Endothelial cell of umbilical vein (primary cell): ENCODE data around the gene PLXDC2. TPM values are rescaled to one million over a fixed set of nuclear protein-coding genes. Genes with fewer than 3 reads are reported as not detected.

Experiments used
- BruUV-seq: library from RNA; stranded (reverse); fragments of 400-500 nt; replicated peaks from 2 replicates; lab custom pipeline; 2021; lab: Mats Ljungman, UMichigan
- CTCF ChIA-PET: fragments of 300-600, 350-600 bp; sonication (Branson Sonifier 250); formaldehyde crosslinking; loops from one replicate; lab custom pipeline; 2021; ENCODE audit warnings: antibody characterized with exemption, inconsistent platforms; lab: Charles Lee
- POLR2A ChIA-PET: fragments of 300-600, 350-600 bp; sonication (Branson Sonifier 250); formaldehyde crosslinking; loops from one replicate; lab custom pipeline; 2021; ENCODE audit warnings: antibody characterized with exemption, inconsistent platforms; lab: Charles Lee
- DNase-seq: peaks from one replicate; pipeline ENCODE4 v3.0.0-alpha.2; 2011; ENCODE audit warnings: low read depth, low spot score
- FAIRE-seq: peaks from 2 replicates; lab custom pipeline; 2011; peaks lifted over from hg19 to GRCh38; lab: Jason Lieb, UNC
- H2AFZ ChIP-seq: 2 replicates; pipeline ENCODE4 v1.6.0; 2012; ENCODE audit warnings: low read depth, low read length, control low read depth, inconsistent platforms
- H3K27ac ChIP-seq: 2 replicates; pipeline ENCODE4 v1.5.1; 2011; ENCODE audit warnings: low read depth, mild to moderate bottlenecking, control low read depth, low read length, moderate library complexity; ENCODE audit not compliant: insufficient read depth
- H3K27me3 ChIP-seq, 2 experiments: 2 replicates each; pipeline versions ENCODE4 v1.6.0 to v1.6.1; 2011; ENCODE audit warnings: low read length in 2 of 2, mixed read lengths in 1 of 2; ENCODE audit not compliant: control insufficient read depth in 2 of 2, insufficient read depth in 2 of 2
- H3K36me3 ChIP-seq, 2 experiments: 2 replicates in 1 of 2; 3 replicates in 1 of 2; pipeline ENCODE4 v1.5.1; 2011; ENCODE audit warnings: low read length in 2 of 2, mild to moderate bottlenecking in 1 of 2, moderate library complexity in 1 of 2; ENCODE audit not compliant: control insufficient read depth in 2 of 2, insufficient read depth in 2 of 2; ENCODE audit errors: extremely low read depth in 1 of 2
- H3K4me1 ChIP-seq: 3 replicates; pipeline ENCODE4 v1.5.1; 2011; ENCODE audit warnings: mild to moderate bottlenecking, low read length; ENCODE audit not compliant: control insufficient read depth, insufficient read depth; ENCODE audit errors: extremely low read depth
- H3K4me2 ChIP-seq: 2 replicates; pipeline ENCODE4 v1.6.1; 2011; ENCODE audit warnings: low read length, control low read depth, mixed read lengths; ENCODE audit not compliant: insufficient read depth
- H3K4me3 ChIP-seq, 3 experiments: fragments of 200-600 bp in 1 of 3; sonication (generic), shearing (Covaris generic) in 1 of 3; replicated peaks in 1 of 3; 2 replicates each; pipeline ENCODE4 v1.5.1; 2011 to 2016; ENCODE audit warnings: control low read depth in 3 of 3, low read length in 3 of 3, mild to moderate bottlenecking in 2 of 3, inconsistent platforms in 1 of 3, low read depth in 1 of 3, moderate library complexity in 1 of 3; ENCODE audit not compliant: insufficient read depth in 1 of 3
- H3K79me2 ChIP-seq: 2 replicates; pipeline ENCODE4 v1.6.0; 2012; ENCODE audit warnings: low read length, inconsistent platforms; ENCODE audit not compliant: control insufficient read depth, insufficient read depth
- H3K9ac ChIP-seq: replicated peaks from 2 replicates; pipeline ENCODE3; 2011; ENCODE audit warnings: low read length, control low read depth; ENCODE audit not compliant: insufficient read depth; ENCODE audit errors: extremely low read depth
- H3K9me1 ChIP-seq: replicated peaks from 3 replicates; pipeline ENCODE4 v1.6.0; 2011; ENCODE audit warnings: mild to moderate bottlenecking, low read length; ENCODE audit not compliant: control insufficient read depth, insufficient read depth; ENCODE audit errors: extremely low read depth
- H3K9me3 ChIP-seq: replicated peaks from 2 replicates; pipeline ENCODE4 v1.5.1; 2012; ENCODE audit warnings: low read length, inconsistent platforms; ENCODE audit not compliant: control insufficient read depth, insufficient read depth
- H4K20me1 ChIP-seq: replicated peaks from 2 replicates; pipeline ENCODE3; 2011; ENCODE audit warnings: mild to moderate bottlenecking, low read length; ENCODE audit not compliant: control insufficient read depth, insufficient read depth; ENCODE audit errors: extremely low read depth
- EZH2 ChIP-seq: IDR thresholded peaks from 2 replicates; pipeline ENCODE4 v1.6.1; 2012; ENCODE audit warnings: borderline replicate concordance, low read depth, mild to moderate bottlenecking, moderate library complexity, low read length, inconsistent platforms; ENCODE audit not compliant: severe bottlenecking
- FOS ChIP-seq: IDR thresholded peaks from 2 replicates; pipeline ENCODE4 v1.6.1; 2011; ENCODE audit warnings: mild to moderate bottlenecking, low read length, moderate library complexity, borderline replicate concordance; ENCODE audit not compliant: insufficient read depth
- GATA2 ChIP-seq: IDR thresholded peaks from 2 replicates; pipeline ENCODE4 v1.7.0; 2011; ENCODE audit warnings: low read depth, mild to moderate bottlenecking, moderate library complexity, mixed read lengths, low read length; ENCODE audit not compliant: insufficient read length, insufficient read depth
- JUN ChIP-seq: IDR thresholded peaks from 2 replicates; pipeline ENCODE4 v1.6.1; 2011; ENCODE audit warnings: borderline replicate concordance, low read depth; ENCODE audit not compliant: insufficient read length, insufficient read depth
- MYC ChIP-seq: IDR thresholded peaks from one replicate; pipeline ENCODE4 v1.6.1; 2011; ENCODE audit warnings: mild to moderate bottlenecking, low read depth, low read length
- POLR2A ChIP-seq: IDR thresholded peaks from 2 replicates; pipeline ENCODE4 v1.6.1; 2012; ENCODE audit warnings: low read depth, mild to moderate bottlenecking, control low read depth, low read length
- POLR2AphosphoS5 ChIP-seq: IDR thresholded peaks from 2 replicates; pipeline ENCODE4 v1.6.1; 2012; ENCODE audit warnings: low read depth, mild to moderate bottlenecking, control low read depth, low read length, moderate library complexity; ENCODE audit not compliant: insufficient read depth
- dilution Hi-C: fragments of 300-500 bp; cut with MboI; formaldehyde crosslinking; loops from one replicate; pipeline ENCODE4 v1.15.0; 2019; ENCODE audit warnings: low sequenced_read_pairs; ENCODE audit not compliant: extremely low pct_ligation_motif_present
- intact Hi-C: fragments of 100-400 bp; cut with micrococcal nuclease; formaldehyde crosslinking; loops from one replicate; pipeline ENCODE4 v1.10.0; 2022
- polyA plus RNA-seq, 4 experiments: library from polyadenylated mRNA; depleted of rRNA in 3 of 4; stranded (reverse) in 3 of 4; unstranded in 1 of 4; fragments of >200 nt; gene quantifications; 2 replicates each; pipeline versions ENCODE4 v1.2.1 to v1.2.3, GENCODE V29; 2011 to 2012; ENCODE audit warnings: missing spikeins in 1 of 4
- total RNA-seq: library from RNA; stranded (reverse); gene quantifications from 2 replicates; pipeline ENCODE4 v1.2.3, GENCODE V29; 2021
- TF ChIP-seq, protein P1 (sequence below): IDR thresholded peaks from 2 replicates; pipeline ENCODE4 v1.6.1; 2011; ENCODE audit not compliant: insufficient read depth, insufficient read length
- TF ChIP-seq, protein P2 (sequence below), 2 donors: IDR thresholded peaks; 1 replicate in 1 of 2; 2 replicates in 1 of 2; pipeline ENCODE4 v1.5.1; 2011; ENCODE audit warnings: low read length in 2 of 2, mild to moderate bottlenecking in 2 of 2, moderate library complexity in 2 of 2, control low read depth in 1 of 2, inconsistent platforms in 1 of 2, low read depth in 1 of 2; ENCODE audit not compliant: insufficient read depth in 1 of 2; ENCODE audit errors: extremely low read depth in 1 of 2

The PLXDC2 gene
- total and polyA plus RNA-seq, 2 donors (not counting 3 experiments of a cell fraction or from before 2014, with no cell fraction given) = 0.32 to 1.2 TPM

DNA sequence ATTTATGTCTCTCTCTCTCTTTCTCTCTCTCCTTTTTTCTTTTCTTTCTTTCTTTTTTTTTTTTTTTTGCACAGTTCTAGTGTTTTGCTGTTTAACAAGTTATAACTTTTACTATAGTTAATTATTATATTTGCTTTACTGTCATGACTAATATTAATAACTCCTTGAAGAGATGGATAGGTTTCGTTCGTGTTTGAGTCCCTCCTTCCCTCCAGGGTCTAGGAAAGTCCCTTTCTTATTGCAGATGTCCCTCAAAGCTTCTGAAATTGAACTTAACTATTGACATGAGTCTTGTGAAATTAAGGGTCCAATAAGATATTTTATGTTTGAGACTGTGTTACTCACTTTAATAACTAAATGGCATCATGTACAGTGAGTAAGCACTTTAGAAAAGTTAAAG, 131.4 kb downstream of the PLXDC2 start:
- no peaks in the 10 kb centered on the region for H3K79me2 ChIP-seq
- H3K4me3 ChIP-seq = no peak overlapping the region
- no peaks in the 10 kb centered on the region for H3K9me3 ChIP-seq
- intact Hi-C loops = no loop called here
- no peaks in the 10 kb centered on the region for H3K27me3 ChIP-seq
- H3K4me1 ChIP-seq = no peaks in the 10 kb centered on the region
- no peak overlapping the region for H3K4me2 ChIP-seq
- TF ChIP-seq POLR2A = no peak
- TF ChIP-seq EZH2 = no peak
- no peak for TF ChIP-seq POLR2AphosphoS5
- no peak for TF ChIP-seq FOS
- TF ChIP-seq, protein P1, sequence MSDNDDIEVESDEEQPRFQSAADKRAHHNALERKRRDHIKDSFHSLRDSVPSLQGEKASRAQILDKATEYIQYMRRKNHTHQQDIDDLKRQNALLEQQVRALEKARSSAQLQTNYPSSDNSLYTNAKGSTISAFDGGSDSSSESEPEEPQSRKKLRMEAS = no peak
- TF ChIP-seq JUN = no peak
- no peak for TF ChIP-seq GATA2
- TF ChIP-seq, protein P2, sequence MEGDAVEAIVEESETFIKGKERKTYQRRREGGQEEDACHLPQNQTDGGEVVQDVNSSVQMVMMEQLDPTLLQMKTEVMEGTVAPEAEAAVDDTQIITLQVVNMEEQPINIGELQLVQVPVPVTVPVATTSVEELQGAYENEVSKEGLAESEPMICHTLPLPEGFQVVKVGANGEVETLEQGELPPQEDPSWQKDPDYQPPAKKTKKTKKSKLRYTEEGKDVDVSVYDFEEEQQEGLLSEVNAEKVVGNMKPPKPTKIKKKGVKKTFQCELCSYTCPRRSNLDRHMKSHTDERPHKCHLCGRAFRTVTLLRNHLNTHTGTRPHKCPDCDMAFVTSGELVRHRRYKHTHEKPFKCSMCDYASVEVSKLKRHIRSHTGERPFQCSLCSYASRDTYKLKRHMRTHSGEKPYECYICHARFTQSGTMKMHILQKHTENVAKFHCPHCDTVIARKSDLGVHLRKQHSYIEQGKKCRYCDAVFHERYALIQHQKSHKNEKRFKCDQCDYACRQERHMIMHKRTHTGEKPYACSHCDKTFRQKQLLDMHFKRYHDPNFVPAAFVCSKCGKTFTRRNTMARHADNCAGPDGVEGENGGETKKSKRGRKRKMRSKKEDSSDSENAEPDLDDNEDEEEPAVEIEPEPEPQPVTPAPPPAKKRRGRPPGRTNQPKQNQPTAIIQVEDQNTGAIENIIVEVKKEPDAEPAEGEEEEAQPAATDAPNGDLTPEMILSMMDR (IDR thresholded peaks at IDR 0.05; ENCODE audit: extremely low read depth in 1 of 2, insufficient read depth in 1 of 2, low read depth in 1 of 2, low read length in 2 of 2) = no peak
- TF ChIP-seq MYC = no peak
- no TSS peak for BruUV-seq
- FAIRE-seq (no peak), DNase-seq (no peak)
- ChIA-PET CTCF (no interaction called here), POLR2A (no interaction called here)
- H3K9me1 ChIP-seq = no peaks in the 10 kb centered on the region
- dilution Hi-C loops = no loop called here
- H3K9ac ChIP-seq = no peak overlapping the region
- no peaks in the 10 kb centered on the region for H4K20me1 ChIP-seq
- no peak overlapping the region for H3K27ac ChIP-seq
- H3K36me3 ChIP-seq = no peaks in the 10 kb centered on the region
- no peak overlapping the region for H2AFZ ChIP-seq
